Measurements from ENCODE around the gene DKKL1.

The DKKL1 gene

GRCh38 chr19:49349567-49349966, 14.1 kb upstream of the DKKL1 start:
- in situ Hi-C loops (cut with MboI; ENCODE audit: low sequenced_read_pairs, unreplicated experiment) = no loop called here
- no peak for TF ChIP-seq CTCF (IDR thresholded peaks at IDR 0.05; ENCODE audit: borderline replicate concordance, control extremely low read depth, extremely low read depth, insufficient read depth, missing control alignments)
- DNase-seq (ENCODE audit: low spot score) = no peak

- no peak for TF ChIP-seq CTCF (IDR thresholded peaks at IDR 0.05; ENCODE audit: borderline replicate concordance, control extremely low read depth, extremely low read depth, insufficient read depth, missing control alignments)
- no peak for DNase-seq (ENCODE audit: low spot score)
- in situ Hi-C loops (cut with MboI; ENCODE audit: low sequenced_read_pairs, unreplicated experiment) = no loop called here
Measured at GRCh38 chr19:49355909-49356353, 7.7 kb upstream of the DKKL1 start.

- no peak for DNase-seq (ENCODE audit: low spot score)
- TF ChIP-seq CTCF (IDR thresholded peaks at IDR 0.05; ENCODE audit: borderline replicate concordance, control extremely low read depth, extremely low read depth, insufficient read depth, missing control alignments) = no peak
- in situ Hi-C loops (cut with MboI; ENCODE audit: low sequenced_read_pairs, unreplicated experiment) = no loop called here
Measured at GRCh38 chr19:49356382-49356781, 7.3 kb upstream of the DKKL1 start.

DNA sequence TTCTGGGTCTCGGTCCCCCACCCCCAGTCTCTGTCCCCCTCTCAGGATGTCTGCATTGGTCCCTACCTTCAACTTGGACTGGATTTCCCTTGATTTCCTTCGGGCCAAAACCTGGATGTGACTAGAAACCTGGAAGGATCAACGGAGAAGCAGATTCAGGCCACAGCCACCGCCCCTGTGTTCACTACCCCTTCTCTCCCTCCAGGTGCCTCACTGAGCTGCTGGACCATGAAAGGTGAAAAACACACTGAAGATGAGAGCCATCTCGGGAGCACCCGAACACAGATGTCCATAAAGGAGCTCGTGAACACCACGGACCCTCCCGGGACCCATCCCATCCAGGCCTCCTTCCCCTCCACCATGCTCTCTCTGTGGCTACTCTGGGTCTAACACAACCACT, 6.5 kb upstream of the DKKL1 start:
- DNase-seq (ENCODE audit: low spot score) = no peak
- no peak for TF ChIP-seq CTCF (IDR thresholded peaks at IDR 0.05; ENCODE audit: borderline replicate concordance, control extremely low read depth, extremely low read depth, insufficient read depth, missing control alignments)
- in situ Hi-C loops (cut with MboI; ENCODE audit: low sequenced_read_pairs, unreplicated experiment) = no loop called here

- no peak for DNase-seq (ENCODE audit: low spot score)
- no peak for TF ChIP-seq CTCF (IDR thresholded peaks at IDR 0.05; ENCODE audit: borderline replicate concordance, control extremely low read depth, extremely low read depth, insufficient read depth, missing control alignments)
- in situ Hi-C loops (cut with MboI; ENCODE audit: low sequenced_read_pairs, unreplicated experiment) = no loop called here
Measured at GRCh38 chr19:49359851-49360820, 3.5 kb upstream of the DKKL1 start.

DNA sequence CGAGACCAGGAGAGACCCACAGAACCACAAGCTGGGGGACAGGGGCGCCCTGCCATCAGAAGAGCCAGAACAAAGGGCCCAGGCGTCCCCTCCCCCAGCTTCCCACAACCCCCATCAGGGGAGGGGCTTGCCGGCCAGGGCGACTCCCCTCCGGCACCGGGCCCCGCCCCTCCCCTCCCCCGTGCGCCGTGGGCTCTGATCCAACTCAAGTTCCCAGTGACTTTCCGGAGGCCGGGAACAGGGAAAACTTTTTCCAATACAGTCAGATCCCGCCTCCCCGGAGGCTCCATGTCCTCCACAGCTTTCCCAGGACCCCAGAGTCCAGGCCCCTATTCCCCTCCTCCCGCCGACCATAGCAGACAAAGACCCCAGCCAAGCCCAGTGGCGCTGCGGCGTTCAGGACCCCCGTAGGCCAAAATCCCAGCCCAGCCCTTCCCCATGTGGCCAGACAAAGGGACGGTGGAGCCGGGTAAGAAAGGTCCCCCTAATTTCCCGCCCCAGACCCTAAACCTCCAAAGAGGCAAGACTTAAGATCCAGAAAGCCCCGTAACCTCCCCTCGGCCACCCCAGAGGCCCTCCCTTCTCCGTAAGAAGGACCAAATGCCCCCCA, 2.1 kb upstream of the DKKL1 start:
- in situ Hi-C loops (cut with MboI; ENCODE audit: low sequenced_read_pairs, unreplicated experiment) = no loop called here
- DNase-seq (ENCODE audit: low spot score) = no peak
- TF ChIP-seq CTCF (IDR thresholded peaks at IDR 0.05; ENCODE audit: borderline replicate concordance, control extremely low read depth, extremely low read depth, insufficient read depth, missing control alignments) = no peak
